ENCODE data around the gene CLEC4F.

The CLEC4F gene

DNA sequence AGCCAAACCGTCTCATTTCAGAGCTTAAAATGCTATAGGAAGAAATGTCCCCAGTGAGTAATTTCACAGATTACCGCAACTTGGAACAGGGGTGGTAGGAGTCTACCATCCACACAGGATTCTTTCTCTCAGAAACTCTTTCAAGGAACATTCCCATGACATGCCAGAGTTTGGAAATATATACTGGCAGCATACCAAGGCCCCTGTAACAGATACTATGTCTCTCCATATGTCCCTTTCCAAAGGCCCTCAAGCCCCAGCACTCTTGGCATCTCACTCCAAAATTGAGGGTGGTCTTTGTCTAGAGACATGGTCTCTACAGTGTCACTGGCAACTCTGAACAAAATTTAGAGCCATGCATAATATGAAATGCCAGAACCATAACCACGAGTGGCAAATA lies 40.9 kb downstream of the CLEC4F start:
- Histone ChIP-seq H2BK15ac (ENCODE audit: low read depth, poor library complexity, severe bottlenecking) (no peak overlapping the region), H3K18ac (ENCODE audit: low read depth in 1 of 2, low read length in 2 of 2) (no peak overlapping the region), H3K9ac (ENCODE audit: low read length) (no peak overlapping the region), H3K36me3 (ENCODE audit: control insufficient read depth in 1 of 2, insufficient read depth in 2 of 2, low read depth in 1 of 2, low read length in 2 of 2) (no peaks in the 10 kb centered on the region), H3K27me3 (ENCODE audit: control insufficient read depth in 1 of 2, insufficient read depth in 1 of 2, low read length in 2 of 2) (peaks cover 18 to 20% of the 10 kb centered on the region in 2 experiments), H4K8ac (ENCODE audit: low read length) (no peak overlapping the region), H2BK5ac (ENCODE audit: low read depth, low read length, poor library complexity, severe bottlenecking) (no peak overlapping the region), H3K27ac (ENCODE audit: low read length, poor library complexity, severe bottlenecking) (no peak overlapping the region), H3K4me2 (ENCODE audit: low read length, poor library complexity, severe bottlenecking) (no peak overlapping the region), H3K4me1 (ENCODE audit: control insufficient read depth, insufficient read depth, low read depth, low read length) (no peaks in the 10 kb centered on the region), H4K91ac (ENCODE audit: low read length) (no peak overlapping the region), H3K9me3 (ENCODE audit: control insufficient read depth, low read length) (peaks cover 4% of the 10 kb centered on the region), H3K23ac (ENCODE audit: low read length in 2 of 2) (no peak overlapping the region), H3K4me3 (ENCODE audit: insufficient read depth in 1 of 2, low read depth in 1 of 2, low read length in 2 of 2) (no peak overlapping the region), H2AFZ (ENCODE audit: low read depth, low read length) (no peak overlapping the region), H2BK12ac (ENCODE audit: low read length in 2 of 2) (no peak overlapping the region), H3K79me1 (replicated peaks; ENCODE audit: low read length, poor library complexity, severe bottlenecking) (no peaks in the 10 kb centered on the region), H3K14ac (ENCODE audit: low read length in 2 of 2) (no peak overlapping the region), H2AK5ac (ENCODE audit: low read length, severe bottlenecking) (no peak overlapping the region), H3K4ac (ENCODE audit: low read depth in 1 of 2, low read length in 2 of 2) (no peak overlapping the region), H2BK120ac (ENCODE audit: low read depth, low read length) (no peak overlapping the region)
- WGBS, result 69% methylated on average over 3 of the region's 3 CpGs
- no peak for DNase-seq

- H3K23ac ChIP-seq (ENCODE audit: low read length in 2 of 2), result no peak overlapping the region
- no peak overlapping the region for H2AK5ac ChIP-seq (ENCODE audit: low read length, severe bottlenecking)
- H3K9ac ChIP-seq (ENCODE audit: low read length), result no peak overlapping the region
- DNase-seq, result no peak
- H3K79me1 ChIP-seq (replicated peaks; ENCODE audit: low read length, poor library complexity, severe bottlenecking), result no peaks in the 10 kb centered on the region
- peaks cover 4% of the 10 kb centered on the region for H3K9me3 ChIP-seq (ENCODE audit: control insufficient read depth, low read length)
- no peak overlapping the region for H3K27ac ChIP-seq (ENCODE audit: low read length, poor library complexity, severe bottlenecking)
- H2AFZ ChIP-seq (ENCODE audit: low read depth, low read length), result no peak overlapping the region
- H2BK5ac ChIP-seq (ENCODE audit: low read depth, low read length, poor library complexity, severe bottlenecking), result no peak overlapping the region
- no peak overlapping the region for H2BK12ac ChIP-seq (ENCODE audit: low read length in 2 of 2)
- H3K4me2 ChIP-seq (ENCODE audit: low read length, poor library complexity, severe bottlenecking), result no peak overlapping the region
- H2BK120ac ChIP-seq (ENCODE audit: low read depth, low read length), result no peak overlapping the region
- H3K36me3 ChIP-seq (ENCODE audit: control insufficient read depth in 1 of 2, insufficient read depth in 2 of 2, low read depth in 1 of 2, low read length in 2 of 2), result no peaks in the 10 kb centered on the region
- H3K27me3 ChIP-seq (ENCODE audit: control insufficient read depth in 1 of 2, insufficient read depth in 1 of 2, low read length in 2 of 2), result peaks cover 20 to 22% of the 10 kb centered on the region in 2 experiments
- H3K4me3 ChIP-seq (ENCODE audit: insufficient read depth in 1 of 2, low read depth in 1 of 2, low read length in 2 of 2), result no peak overlapping the region
- no peak overlapping the region for H3K4ac ChIP-seq (ENCODE audit: low read depth in 1 of 2, low read length in 2 of 2)
- H4K8ac ChIP-seq (ENCODE audit: low read length), result no peak overlapping the region
- no peak overlapping the region for H3K18ac ChIP-seq (ENCODE audit: low read depth in 1 of 2, low read length in 2 of 2)
- H3K14ac ChIP-seq (ENCODE audit: low read length in 2 of 2), result no peak overlapping the region
- H2BK15ac ChIP-seq (ENCODE audit: low read depth, poor library complexity, severe bottlenecking), result no peak overlapping the region
- 83% methylated on average over 1 of the region's 1 CpG for WGBS
- H3K4me1 ChIP-seq (ENCODE audit: control insufficient read depth, insufficient read depth, low read depth, low read length), result no peaks in the 10 kb centered on the region
- no peak overlapping the region for H4K91ac ChIP-seq (ENCODE audit: low read length)
These were observed 41.7 kb downstream of the CLEC4F start for GRCh38 chr2:70778676-70779075.

GRCh38 chr2:70777450-70777849 lies 42.9 kb downstream of the CLEC4F start:
- Histone ChIP-seq H2BK120ac (ENCODE audit: low read depth, low read length) (no peak overlapping the region), H3K79me1 (replicated peaks; ENCODE audit: low read length, poor library complexity, severe bottlenecking) (no peaks in the 10 kb centered on the region), H3K23ac (ENCODE audit: low read length in 2 of 2) (no peak overlapping the region), H2AK5ac (ENCODE audit: low read length, severe bottlenecking) (no peak overlapping the region), H3K14ac (ENCODE audit: low read length in 2 of 2) (no peak overlapping the region), H3K4me2 (ENCODE audit: low read length, poor library complexity, severe bottlenecking) (no peak overlapping the region), H3K4ac (ENCODE audit: low read depth in 1 of 2, low read length in 2 of 2) (no peak overlapping the region), H3K9ac (ENCODE audit: low read length) (no peak overlapping the region), H2BK5ac (ENCODE audit: low read depth, low read length, poor library complexity, severe bottlenecking) (no peak overlapping the region), H3K4me3 (ENCODE audit: insufficient read depth in 1 of 2, low read depth in 1 of 2, low read length in 2 of 2) (no peak overlapping the region), H2BK15ac (ENCODE audit: low read depth, poor library complexity, severe bottlenecking) (no peak overlapping the region), H3K4me1 (ENCODE audit: control insufficient read depth, insufficient read depth, low read depth, low read length) (no peaks in the 10 kb centered on the region), H2AFZ (ENCODE audit: low read depth, low read length) (no peak overlapping the region), H3K27ac (ENCODE audit: low read length, poor library complexity, severe bottlenecking) (no peak overlapping the region), H3K18ac (ENCODE audit: low read depth in 1 of 2, low read length in 2 of 2) (no peak overlapping the region), H3K9me3 (ENCODE audit: control insufficient read depth, low read length) (peaks cover 4% of the 10 kb centered on the region), H3K36me3 (ENCODE audit: control insufficient read depth in 1 of 2, insufficient read depth in 2 of 2, low read depth in 1 of 2, low read length in 2 of 2) (no peaks in the 10 kb centered on the region), H2BK12ac (ENCODE audit: low read length in 2 of 2) (no peak overlapping the region), H3K27me3 (ENCODE audit: control insufficient read depth in 1 of 2, insufficient read depth in 1 of 2, low read length in 2 of 2) (peaks cover 29 to 35% of the 10 kb centered on the region in 2 experiments), H4K91ac (ENCODE audit: low read length) (no peak overlapping the region), H4K8ac (ENCODE audit: low read length) (no peak overlapping the region)
- DNase-seq, result no peak
- 91% methylated on average over 2 of the region's 2 CpGs for WGBS

DNA sequence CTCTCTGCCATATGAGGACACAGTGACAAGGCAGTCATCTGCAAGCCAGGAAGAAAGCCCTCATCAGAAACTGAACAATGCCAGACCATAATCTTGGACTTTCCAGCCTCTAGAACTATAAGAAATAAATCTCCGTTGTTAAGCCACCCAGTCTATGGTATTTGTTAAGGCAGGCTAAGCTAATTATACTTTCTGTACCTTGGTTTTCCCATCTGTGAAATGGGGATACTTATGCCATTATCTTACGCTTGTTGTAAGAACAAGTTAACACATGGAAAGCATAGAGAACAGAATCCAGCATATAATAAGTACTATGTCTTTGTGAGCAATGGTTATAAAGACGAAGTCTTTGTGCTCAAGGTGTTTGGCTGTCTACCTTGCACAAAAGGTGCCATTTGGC lies 44.1 kb downstream of the CLEC4F start:
- H4K8ac ChIP-seq (ENCODE audit: low read length), result no peak overlapping the region
- DNase-seq, result no peak
- no peak overlapping the region for H3K9ac ChIP-seq (ENCODE audit: low read length)
- no peaks in the 10 kb centered on the region for H3K36me3 ChIP-seq (ENCODE audit: control insufficient read depth in 1 of 2, insufficient read depth in 2 of 2, low read depth in 1 of 2, low read length in 2 of 2)
- no peak overlapping the region for H2BK15ac ChIP-seq (ENCODE audit: low read depth, poor library complexity, severe bottlenecking)
- no peaks in the 10 kb centered on the region for H3K4me1 ChIP-seq (ENCODE audit: control insufficient read depth, insufficient read depth, low read depth, low read length)
- H4K91ac ChIP-seq (ENCODE audit: low read length), result no peak overlapping the region
- H3K79me1 ChIP-seq (replicated peaks; ENCODE audit: low read length, poor library complexity, severe bottlenecking), result no peaks in the 10 kb centered on the region
- H2BK5ac ChIP-seq (ENCODE audit: low read depth, low read length, poor library complexity, severe bottlenecking), result no peak overlapping the region
- 0% methylated on average over 1 of the region's 3 CpGs for WGBS
- H3K4ac ChIP-seq (ENCODE audit: low read depth in 1 of 2, low read length in 2 of 2), result no peak overlapping the region
- H3K27ac ChIP-seq (ENCODE audit: low read length, poor library complexity, severe bottlenecking), result no peak overlapping the region
- H2BK12ac ChIP-seq (ENCODE audit: low read length in 2 of 2), result no peak overlapping the region
- H3K14ac ChIP-seq (ENCODE audit: low read length in 2 of 2), result no peak overlapping the region
- H2BK120ac ChIP-seq (ENCODE audit: low read depth, low read length), result no peak overlapping the region
- no peak overlapping the region for H3K18ac ChIP-seq (ENCODE audit: low read depth in 1 of 2, low read length in 2 of 2)
- peaks cover 41 to 46% of the 10 kb centered on the region in 2 experiments for H3K27me3 ChIP-seq (ENCODE audit: control insufficient read depth in 1 of 2, insufficient read depth in 1 of 2, low read length in 2 of 2)
- H3K23ac ChIP-seq (ENCODE audit: low read length in 2 of 2), result no peak overlapping the region
- H2AFZ ChIP-seq (ENCODE audit: low read depth, low read length), result no peak overlapping the region
- H3K4me3 ChIP-seq (ENCODE audit: insufficient read depth in 1 of 2, low read depth in 1 of 2, low read length in 2 of 2), result no peak overlapping the region
- no peak overlapping the region for H3K4me2 ChIP-seq (ENCODE audit: low read length, poor library complexity, severe bottlenecking)
- H3K9me3 ChIP-seq (ENCODE audit: control insufficient read depth, low read length), result peaks cover 4% of the 10 kb centered on the region
- H2AK5ac ChIP-seq (ENCODE audit: low read length, severe bottlenecking), result no peak overlapping the region
